KMS-11 (cell line): ENCODE results near the gene AGER.

Source experiments
- H2AFZ ChIP-seq: fragments of 200-600 bp; sonication (generic); 2 replicates; pipeline ENCODE4 v1.6.1; 2016; ENCODE audit warnings: antibody characterized with exemption, mixed run types, low read depth
- H3K27ac ChIP-seq: fragments of 200-600 bp; sonication (generic); 2 replicates; pipeline ENCODE4 v1.6.1; 2016; ENCODE audit warnings: mild to moderate bottlenecking, mixed run types
- H3K27me3 ChIP-seq: fragments of 200-600 bp; sonication (generic); 2 replicates; pipeline ENCODE4 v1.6.1; 2017; ENCODE audit warnings: mild to moderate bottlenecking, low read depth, mixed run types, moderate library complexity; ENCODE audit not compliant: insufficient read depth
- H3K36me3 ChIP-seq: fragments of 200-600 bp; sonication (generic); 2 replicates; pipeline ENCODE4 v1.6.1; 2017; ENCODE audit warnings: mild to moderate bottlenecking, mixed run types; ENCODE audit not compliant: insufficient read depth
- H3K4me1 ChIP-seq: fragments of 200-600 bp; sonication (generic); 2 replicates; pipeline ENCODE4 v1.6.1; 2016; ENCODE audit warnings: mild to moderate bottlenecking, low read depth, mixed run types; ENCODE audit not compliant: poor library complexity, severe bottlenecking
- H3K4me2 ChIP-seq: fragments of 200-600 bp; sonication (generic); 2 replicates; pipeline ENCODE4 v1.7.0; 2016; ENCODE audit warnings: mild to moderate bottlenecking, mixed run types
- H3K4me3 ChIP-seq: fragments of 200-600 bp; sonication (generic); IDR thresholded peaks from 2 replicates; pipeline ENCODE4 v1.6.1; 2017; ENCODE audit warnings: low read depth, low read length, mixed read lengths; ENCODE audit not compliant: insufficient read depth
- H3K79me2 ChIP-seq: fragments of 200-600 bp; sonication (generic); 2 replicates; pipeline ENCODE4 v1.6.1; 2016; ENCODE audit warnings: low read depth, mixed run types; ENCODE audit not compliant: insufficient read depth
- H3K9ac ChIP-seq: fragments of 200-600 bp; sonication (generic); 2 replicates; pipeline ENCODE4 v1.6.1; 2016; ENCODE audit warnings: mild to moderate bottlenecking, mixed run types
- H4K20me1 ChIP-seq: fragments of 200-600 bp; sonication (generic); 2 replicates; pipeline ENCODE4 v1.6.1; 2016; ENCODE audit warnings: mild to moderate bottlenecking, mixed run types; ENCODE audit not compliant: insufficient read depth
- TF ChIP-seq, protein P1 (sequence below): fragments of 200-600 bp; sonication (generic); conservative IDR thresholded peaks from 2 replicates; pipeline ENCODE4 v1.6.1; 2017; ENCODE audit warnings: low read depth, mild to moderate bottlenecking, antibody characterized with exemption, low read length, moderate library complexity, mixed read lengths

Gene AGER

DNA sequence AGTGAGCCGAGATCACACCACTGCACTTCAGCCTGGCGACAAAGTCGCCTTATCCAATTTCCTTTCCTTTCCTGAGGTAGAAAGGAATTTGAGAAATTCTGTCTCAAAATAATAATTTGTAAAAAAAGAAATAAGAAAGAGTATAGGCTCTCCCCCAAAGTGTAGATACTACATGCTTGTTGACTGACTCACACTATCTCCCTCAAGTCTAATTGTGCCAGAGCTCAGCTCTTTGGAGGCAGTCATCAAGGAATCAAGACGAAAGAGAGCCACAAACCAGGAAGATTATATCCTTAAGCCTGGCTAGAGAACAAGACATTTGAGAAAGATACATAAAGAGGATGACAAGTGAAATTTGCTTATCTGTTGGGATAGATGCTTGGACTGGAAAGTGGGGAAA is 50.3 kb downstream of the AGER start:
- TF ChIP-seq, protein P1, sequence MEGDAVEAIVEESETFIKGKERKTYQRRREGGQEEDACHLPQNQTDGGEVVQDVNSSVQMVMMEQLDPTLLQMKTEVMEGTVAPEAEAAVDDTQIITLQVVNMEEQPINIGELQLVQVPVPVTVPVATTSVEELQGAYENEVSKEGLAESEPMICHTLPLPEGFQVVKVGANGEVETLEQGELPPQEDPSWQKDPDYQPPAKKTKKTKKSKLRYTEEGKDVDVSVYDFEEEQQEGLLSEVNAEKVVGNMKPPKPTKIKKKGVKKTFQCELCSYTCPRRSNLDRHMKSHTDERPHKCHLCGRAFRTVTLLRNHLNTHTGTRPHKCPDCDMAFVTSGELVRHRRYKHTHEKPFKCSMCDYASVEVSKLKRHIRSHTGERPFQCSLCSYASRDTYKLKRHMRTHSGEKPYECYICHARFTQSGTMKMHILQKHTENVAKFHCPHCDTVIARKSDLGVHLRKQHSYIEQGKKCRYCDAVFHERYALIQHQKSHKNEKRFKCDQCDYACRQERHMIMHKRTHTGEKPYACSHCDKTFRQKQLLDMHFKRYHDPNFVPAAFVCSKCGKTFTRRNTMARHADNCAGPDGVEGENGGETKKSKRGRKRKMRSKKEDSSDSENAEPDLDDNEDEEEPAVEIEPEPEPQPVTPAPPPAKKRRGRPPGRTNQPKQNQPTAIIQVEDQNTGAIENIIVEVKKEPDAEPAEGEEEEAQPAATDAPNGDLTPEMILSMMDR, result no peak
- H2AFZ ChIP-seq, result no peak overlapping the region
- H3K27me3 ChIP-seq, result no peaks in the 10 kb centered on the region
- no peaks in the 10 kb centered on the region; the same call in 1 of the 2 replicates for H3K79me2 ChIP-seq
- no peak overlapping the region for H3K4me3 ChIP-seq
- H3K27ac ChIP-seq, result no peak overlapping the region
- H3K9ac ChIP-seq, result no peak overlapping the region
- H3K36me3 ChIP-seq, result no peaks in the 10 kb centered on the region
- H3K4me2 ChIP-seq, result no peak overlapping the region
- H3K4me1 ChIP-seq, result peaks cover 7% of the 10 kb centered on the region
- no peaks in the 10 kb centered on the region for H4K20me1 ChIP-seq

- Histone ChIP-seq H3K27ac (no peak overlapping the region), H3K4me2 (no peak overlapping the region), H4K20me1 (no peaks in the 10 kb centered on the region), H3K9ac (no peak overlapping the region), H3K79me2 (peaks cover 5% of the 10 kb centered on the region), H3K36me3 (no peaks in the 10 kb centered on the region), H3K27me3 (no peaks in the 10 kb centered on the region), H3K4me3 (no peak overlapping the region), H3K4me1 (peaks cover 14% of the 10 kb centered on the region), H2AFZ (no peak overlapping the region)
- TF ChIP-seq, protein P1, result no peak
These were observed 51.9 kb downstream of the AGER start for GRCh38 chr6:32132110-32132509.

- Histone ChIP-seq H3K27me3 (no peaks in the 10 kb centered on the region), H3K36me3 (no peaks in the 10 kb centered on the region), H3K27ac (no peak overlapping the region), H3K4me3 (no peak overlapping the region), H3K4me2 (no peak overlapping the region), H3K4me1 (peaks cover 20% of the 10 kb centered on the region), H2AFZ (no peak overlapping the region), H4K20me1 (no peaks in the 10 kb centered on the region), H3K9ac (no peak overlapping the region), H3K79me2 (peaks cover 11% of the 10 kb centered on the region)
- TF ChIP-seq, protein P1, result no peak
These were observed 52.6 kb downstream of the AGER start for GRCh38 chr6:32131439-32131948.
